ENCODE results near the gene SCAPER. TPM values are rescaled to one million over a fixed set of nuclear protein-coding genes. Genes with fewer than 3 reads are reported as not detected.

SCAPER gene
- total RNA-seq, 1 experiment from 2014 or later: 8.3 TPM

DNA sequence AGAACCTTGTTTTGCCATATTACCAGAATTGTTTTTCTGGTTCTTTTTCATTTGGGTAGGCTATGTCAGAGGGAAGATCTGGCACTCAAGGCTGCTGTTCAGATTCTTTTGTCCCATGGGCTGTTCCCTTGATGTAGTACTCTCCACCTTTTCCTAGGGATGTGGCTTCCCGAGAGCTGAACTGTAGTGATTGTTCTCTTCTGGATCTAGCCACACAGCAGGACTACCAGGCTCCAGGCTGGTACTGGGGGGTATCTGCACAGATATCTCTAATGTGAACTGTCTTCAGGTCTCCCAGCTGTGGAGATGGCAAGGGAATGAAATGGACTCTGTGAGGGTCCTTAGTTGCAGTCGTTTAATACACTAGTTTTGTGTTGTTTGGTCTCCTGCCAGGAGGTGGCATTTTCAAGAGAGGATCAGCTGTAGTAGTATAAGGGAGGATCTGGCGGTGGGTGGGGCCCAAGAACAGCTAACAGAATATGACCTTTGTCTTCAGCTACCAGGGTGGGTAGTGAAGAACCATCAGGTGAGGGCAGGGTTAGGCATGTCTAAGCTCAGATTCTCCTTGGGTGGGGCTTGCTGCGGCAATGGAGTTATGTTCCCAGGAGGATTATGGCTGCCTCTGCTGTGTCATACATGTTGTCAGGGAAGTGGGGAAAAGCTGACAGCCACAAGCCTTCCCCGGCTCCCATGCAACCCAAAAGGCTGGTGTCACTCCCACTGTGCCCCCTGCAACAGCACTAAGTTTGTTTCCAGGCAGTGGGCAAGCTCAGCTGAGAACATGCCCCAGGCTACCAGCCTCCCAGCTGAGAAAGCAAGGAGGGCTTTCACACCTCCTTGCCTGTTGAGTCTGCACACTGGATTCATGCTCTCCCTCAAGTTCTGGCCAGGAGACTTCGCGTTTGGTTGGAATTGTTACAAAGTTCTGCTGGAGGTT lies 316.1 kb downstream of the SCAPER start:
- H3K4me3 ChIP-seq (ENCODE audit: insufficient read depth, low read depth, low read length): no peak overlapping the region
- H3K27me3 ChIP-seq (ENCODE audit: control insufficient read depth, insufficient read depth, low read length): no peaks in the 10 kb centered on the region
- H3K36me3 ChIP-seq (replicated peaks; ENCODE audit: control insufficient read depth, insufficient read depth, low read length): no peaks in the 10 kb centered on the region
- peak; percentile 3 for DNase-seq

DNA sequence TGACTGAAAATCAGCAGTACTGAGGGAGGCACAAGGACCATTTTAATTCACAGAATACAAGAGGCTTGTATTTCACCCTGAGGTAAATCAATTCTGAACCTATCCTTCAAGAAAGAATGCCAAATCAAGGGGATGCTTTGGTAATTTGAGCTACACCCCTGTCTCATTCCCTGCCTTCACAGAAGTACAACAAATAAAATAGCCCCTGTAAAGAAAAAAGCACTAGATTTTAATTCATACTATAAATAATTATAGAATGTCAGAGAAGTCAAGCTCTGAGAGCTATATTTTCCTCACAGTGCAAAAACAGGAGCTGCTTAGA lies 319.6 kb downstream of the SCAPER start:
- DNase-seq: no peak
- no peaks in the 10 kb centered on the region for H3K27me3 ChIP-seq (ENCODE audit: control insufficient read depth, insufficient read depth, low read length)
- no peak overlapping the region for H3K4me3 ChIP-seq (ENCODE audit: insufficient read depth, low read depth, low read length)
- no peaks in the 10 kb centered on the region for H3K36me3 ChIP-seq (replicated peaks; ENCODE audit: control insufficient read depth, insufficient read depth, low read length)

DNA sequence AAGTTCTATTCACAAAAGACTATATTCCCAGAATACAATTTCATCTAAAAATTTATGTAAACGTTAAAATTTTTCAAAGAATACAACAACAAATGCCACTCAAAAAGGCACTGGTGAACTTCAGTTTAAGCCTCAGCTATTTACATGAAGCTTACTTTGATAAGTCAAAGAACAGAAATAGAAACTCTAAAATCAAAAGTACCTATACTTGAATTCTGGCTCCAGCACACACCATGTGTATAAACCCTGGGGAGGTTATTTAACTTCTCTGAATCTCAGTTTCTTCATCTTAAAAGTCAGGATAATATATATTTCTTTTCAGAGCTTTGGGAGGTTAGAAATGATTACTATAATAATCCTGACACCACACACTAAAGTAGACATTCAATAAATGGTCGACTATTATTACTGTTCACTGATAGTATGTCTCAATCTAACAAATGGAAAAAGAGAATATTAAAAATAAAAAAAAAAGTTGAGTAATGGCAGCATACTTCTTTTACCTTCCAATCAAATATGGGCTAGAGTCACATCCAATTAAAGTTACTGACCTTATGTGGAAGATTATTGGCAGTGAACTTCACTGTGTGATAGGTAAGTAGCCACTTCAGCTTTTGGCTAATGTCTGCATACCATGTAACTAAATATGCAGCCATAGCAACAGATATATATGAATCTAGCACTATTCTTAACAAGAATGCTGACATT lies 320.1 kb downstream of the SCAPER start:
- no peaks in the 10 kb centered on the region for H3K36me3 ChIP-seq (replicated peaks; ENCODE audit: control insufficient read depth, insufficient read depth, low read length)
- H3K27me3 ChIP-seq (ENCODE audit: control insufficient read depth, insufficient read depth, low read length): no peaks in the 10 kb centered on the region
- H3K4me3 ChIP-seq (ENCODE audit: insufficient read depth, low read depth, low read length): no peak overlapping the region
- DNase-seq: no peak

DNA sequence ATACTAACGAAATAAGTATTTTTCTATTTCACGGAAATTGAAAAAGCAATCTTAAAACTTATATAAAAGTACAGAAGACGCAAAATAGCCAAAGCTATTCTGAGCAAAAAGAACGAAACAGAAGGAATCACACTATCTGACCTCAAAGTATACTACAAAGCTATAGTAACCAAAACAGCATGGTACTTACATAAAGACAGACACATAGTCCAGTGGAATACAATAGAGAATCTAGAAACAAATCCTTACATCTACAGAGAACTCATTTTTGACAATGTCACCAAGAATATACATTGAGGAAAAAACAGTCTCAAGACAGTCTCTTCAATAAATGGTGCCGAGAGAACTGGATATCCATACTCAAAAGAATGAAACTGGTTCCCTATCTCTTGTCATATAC lies 322.6 kb downstream of the SCAPER start:
- DNase-seq: no peak
- H3K27me3 ChIP-seq (ENCODE audit: control insufficient read depth, insufficient read depth, low read length): no peaks in the 10 kb centered on the region
- H3K36me3 ChIP-seq (replicated peaks; ENCODE audit: control insufficient read depth, insufficient read depth, low read length): no peaks in the 10 kb centered on the region
- H3K4me3 ChIP-seq (ENCODE audit: insufficient read depth, low read depth, low read length): no peak overlapping the region

DNA sequence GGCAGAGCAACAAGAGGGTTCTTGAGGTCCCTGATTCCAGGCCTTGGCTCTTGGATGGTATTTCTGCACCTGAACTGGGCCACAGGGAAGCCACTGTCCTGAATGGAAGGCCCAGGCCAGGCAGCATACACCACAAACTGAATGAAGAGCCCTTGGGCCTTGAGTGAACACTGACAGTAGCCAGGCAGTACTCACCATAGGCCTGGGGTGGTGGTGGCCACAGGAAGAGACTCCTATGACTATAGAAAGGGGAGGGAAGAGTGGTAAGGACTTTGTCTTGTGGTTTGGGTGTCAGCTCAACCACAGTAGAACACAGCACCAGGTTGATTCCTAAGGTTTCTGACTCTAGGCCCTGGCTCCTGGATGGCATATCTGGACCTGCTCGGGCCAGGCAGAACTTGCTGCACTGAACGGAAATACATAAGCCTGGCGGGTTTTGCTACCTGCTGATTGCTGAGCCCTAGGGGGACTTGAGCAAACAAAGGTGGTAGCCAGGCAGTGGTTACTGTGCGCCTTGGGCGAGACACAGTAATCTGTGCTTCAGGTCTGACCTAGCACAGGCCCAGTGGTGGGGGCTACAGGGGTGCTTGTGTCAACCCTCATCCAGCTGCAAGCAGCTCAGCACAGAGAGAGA lies 327.1 kb downstream of the SCAPER start:
- Histone ChIP-seq H3K36me3 (replicated peaks; ENCODE audit: control insufficient read depth, insufficient read depth, low read length) (no peaks in the 10 kb centered on the region), H3K4me3 (ENCODE audit: insufficient read depth, low read depth, low read length) (no peak overlapping the region), H3K27me3 (ENCODE audit: control insufficient read depth, insufficient read depth, low read length) (no peaks in the 10 kb centered on the region)
- DNase-seq: no peak

DNA sequence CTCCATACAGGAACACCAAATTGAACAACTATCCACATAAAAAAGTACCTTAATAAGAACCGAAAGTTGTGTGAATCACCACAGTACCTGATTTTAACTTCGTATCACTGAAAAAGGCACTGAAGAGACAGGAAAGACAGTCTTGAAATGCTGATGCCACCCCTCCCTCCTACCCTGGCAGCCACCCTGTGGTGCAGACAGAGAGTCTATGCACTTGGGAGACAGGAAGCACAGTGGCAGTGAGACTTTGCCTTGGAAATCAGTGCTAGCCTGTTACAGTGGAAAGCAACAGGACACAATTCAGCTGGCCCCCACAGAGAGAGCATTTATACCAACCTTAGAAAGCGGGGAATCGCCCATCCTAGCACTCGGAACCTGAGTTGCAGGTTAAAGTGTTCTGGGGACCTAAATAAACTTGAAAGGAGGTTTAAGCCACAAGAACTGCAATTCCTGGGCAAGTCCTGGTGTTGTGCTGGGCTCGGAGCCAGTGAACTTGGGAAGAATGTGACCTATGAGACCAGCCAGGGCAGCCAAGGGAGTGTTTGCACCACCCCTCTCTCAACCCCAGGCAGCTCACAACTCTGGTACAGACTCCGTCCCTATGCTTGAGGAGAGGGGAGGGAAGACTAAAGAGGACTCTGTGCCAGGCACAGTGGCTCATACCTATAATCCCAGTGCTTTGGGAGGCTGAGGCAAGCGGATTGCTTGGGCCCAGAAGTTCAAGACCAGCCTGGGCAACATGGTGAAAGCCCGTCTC lies 328.4 kb downstream of the SCAPER start:
- DNase-seq: no peak
- no peak overlapping the region for H3K4me3 ChIP-seq (ENCODE audit: insufficient read depth, low read depth, low read length)
- H3K36me3 ChIP-seq (replicated peaks; ENCODE audit: control insufficient read depth, insufficient read depth, low read length): no peaks in the 10 kb centered on the region
- no peaks in the 10 kb centered on the region for H3K27me3 ChIP-seq (ENCODE audit: control insufficient read depth, insufficient read depth, low read length)

DNA sequence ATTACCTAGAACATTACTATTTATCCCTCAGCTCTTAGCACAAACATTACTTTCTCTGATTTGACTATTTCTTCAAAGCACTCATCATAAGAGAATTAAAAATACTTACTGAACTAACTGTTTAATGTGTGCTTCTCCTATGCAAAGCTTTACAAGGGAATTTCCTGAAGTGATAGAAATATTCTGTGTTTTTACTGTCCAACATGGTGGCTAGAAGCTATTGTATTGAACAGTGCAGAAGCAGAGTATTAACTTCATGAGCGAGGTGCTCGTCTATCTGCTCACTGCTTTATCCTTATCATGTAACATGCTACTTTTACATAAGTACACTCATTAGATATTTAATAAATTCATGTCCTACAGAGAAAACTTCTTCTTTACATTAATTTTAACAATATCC lies 329.5 kb downstream of the SCAPER start:
- DNase-seq: no peak
- Histone ChIP-seq H3K36me3 (replicated peaks; ENCODE audit: control insufficient read depth, insufficient read depth, low read length) (no peaks in the 10 kb centered on the region), H3K27me3 (ENCODE audit: control insufficient read depth, insufficient read depth, low read length) (no peaks in the 10 kb centered on the region), H3K4me3 (ENCODE audit: insufficient read depth, low read depth, low read length) (no peak overlapping the region)

DNA sequence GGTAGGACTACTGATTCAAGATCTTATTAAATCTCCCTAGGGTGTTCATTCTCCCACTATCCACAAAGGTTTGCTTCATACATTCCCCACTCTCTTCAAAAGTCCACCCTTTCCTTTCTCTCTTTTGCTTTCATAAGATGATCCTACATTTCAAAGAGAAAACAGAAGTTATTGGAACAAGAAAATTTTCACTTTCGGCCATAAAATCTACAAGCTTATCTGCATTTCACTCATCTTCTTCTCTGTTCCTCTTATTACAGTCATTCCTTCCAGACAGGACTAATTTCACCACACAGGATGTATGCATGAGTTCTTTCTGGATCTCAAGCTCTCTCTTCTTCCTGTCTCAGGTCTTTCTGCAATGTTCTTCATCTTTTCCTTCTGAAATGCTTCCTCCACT lies 329.9 kb downstream of the SCAPER start:
- DNase-seq: no peak
- Histone ChIP-seq H3K4me3 (ENCODE audit: insufficient read depth, low read depth, low read length) (no peak overlapping the region), H3K36me3 (replicated peaks; ENCODE audit: control insufficient read depth, insufficient read depth, low read length) (no peaks in the 10 kb centered on the region), H3K27me3 (ENCODE audit: control insufficient read depth, insufficient read depth, low read length) (no peaks in the 10 kb centered on the region)

DNA sequence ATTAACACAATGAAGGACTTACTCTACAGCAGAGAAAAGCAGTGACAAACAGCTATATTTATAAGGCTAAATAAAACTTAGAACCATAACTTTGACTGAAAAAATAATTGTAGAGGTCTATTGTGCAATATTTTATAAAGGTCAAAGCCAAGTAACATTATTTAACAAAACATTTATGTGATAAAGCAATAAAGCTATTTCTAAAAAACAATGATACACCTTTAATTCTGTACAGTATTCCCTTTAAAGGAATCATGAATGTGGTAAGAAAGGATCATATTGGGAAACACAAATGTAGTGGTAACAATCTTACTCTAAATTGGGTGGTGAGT lies 332.2 kb downstream of the SCAPER start:
- Histone ChIP-seq H3K27me3 (ENCODE audit: control insufficient read depth, insufficient read depth, low read length) (no peaks in the 10 kb centered on the region), H3K36me3 (replicated peaks; ENCODE audit: control insufficient read depth, insufficient read depth, low read length) (no peaks in the 10 kb centered on the region), H3K4me3 (ENCODE audit: insufficient read depth, low read depth, low read length) (no peak overlapping the region)
- DNase-seq: no peak

DNA sequence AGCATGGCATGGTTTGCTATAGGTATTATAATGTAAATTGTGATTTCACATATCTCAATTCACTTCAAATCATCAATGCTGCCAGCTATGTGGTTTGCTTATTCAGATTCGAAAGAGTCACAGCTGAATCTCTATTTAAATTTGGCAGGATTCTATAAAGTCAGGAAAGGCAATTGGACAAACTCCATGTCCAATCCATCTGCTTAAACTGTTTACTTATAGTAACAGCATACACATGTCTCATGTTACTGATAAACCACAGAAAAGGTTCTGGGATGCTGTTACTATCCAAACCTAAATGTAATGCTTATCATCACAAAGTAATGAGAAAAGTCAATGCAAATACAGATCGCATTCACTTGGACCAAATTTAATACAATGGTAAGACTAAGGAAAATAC lies 338.9 kb downstream of the SCAPER start:
- Histone ChIP-seq H3K36me3 (replicated peaks; ENCODE audit: control insufficient read depth, insufficient read depth, low read length) (no peaks in the 10 kb centered on the region), H3K4me3 (ENCODE audit: insufficient read depth, low read depth, low read length) (no peak overlapping the region), H3K27me3 (ENCODE audit: control insufficient read depth, insufficient read depth, low read length) (no peaks in the 10 kb centered on the region)
- DNase-seq: no peak

DNA sequence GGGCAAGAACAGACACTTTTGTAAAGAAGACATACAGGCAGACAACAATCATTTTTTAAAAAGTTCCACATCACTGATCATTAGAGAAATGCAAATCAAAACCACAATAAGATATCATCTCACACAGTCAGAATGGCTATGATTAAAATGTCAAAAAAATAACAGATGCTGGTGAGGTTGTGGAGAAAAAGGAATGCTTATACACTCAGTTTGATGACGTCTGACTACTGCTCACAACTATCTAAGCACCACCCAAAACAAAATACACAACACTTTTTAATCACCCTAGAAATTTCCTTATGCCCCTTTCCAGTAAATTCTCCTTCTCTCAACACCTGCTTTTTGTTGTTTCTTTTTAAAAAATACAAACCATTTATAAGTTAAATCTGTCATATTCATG lies 339.8 kb downstream of the SCAPER start:
- H3K36me3 ChIP-seq (replicated peaks; ENCODE audit: control insufficient read depth, insufficient read depth, low read length): no peaks in the 10 kb centered on the region
- no peaks in the 10 kb centered on the region for H3K27me3 ChIP-seq (ENCODE audit: control insufficient read depth, insufficient read depth, low read length)
- DNase-seq: no peak
- H3K4me3 ChIP-seq (ENCODE audit: insufficient read depth, low read depth, low read length): no peak overlapping the region

DNA sequence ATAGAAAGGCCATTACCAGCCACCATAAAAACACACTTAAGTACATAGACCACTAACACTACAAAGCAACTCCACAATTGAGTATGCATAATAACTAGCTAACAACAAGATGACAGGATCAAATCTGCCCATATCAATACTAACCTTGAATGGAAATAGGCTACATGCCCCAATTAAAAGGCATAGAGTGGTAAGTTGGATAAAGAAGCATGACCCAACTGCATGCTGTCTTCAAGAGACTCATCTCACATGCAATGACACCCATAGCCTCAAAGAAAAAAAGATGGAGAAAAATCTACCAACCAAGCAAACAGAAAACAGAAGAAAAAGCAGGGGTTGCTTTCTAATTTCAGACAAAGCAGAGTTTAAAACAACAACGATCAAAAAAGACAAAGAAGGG lies 349.9 kb downstream of the SCAPER start:
- H3K27me3 ChIP-seq (ENCODE audit: control insufficient read depth, insufficient read depth, low read length): no peaks in the 10 kb centered on the region
- no peak overlapping the region for H3K4me3 ChIP-seq (ENCODE audit: insufficient read depth, low read depth, low read length)
- H3K36me3 ChIP-seq (replicated peaks; ENCODE audit: control insufficient read depth, insufficient read depth, low read length): no peaks in the 10 kb centered on the region
- no peak for DNase-seq

DNA sequence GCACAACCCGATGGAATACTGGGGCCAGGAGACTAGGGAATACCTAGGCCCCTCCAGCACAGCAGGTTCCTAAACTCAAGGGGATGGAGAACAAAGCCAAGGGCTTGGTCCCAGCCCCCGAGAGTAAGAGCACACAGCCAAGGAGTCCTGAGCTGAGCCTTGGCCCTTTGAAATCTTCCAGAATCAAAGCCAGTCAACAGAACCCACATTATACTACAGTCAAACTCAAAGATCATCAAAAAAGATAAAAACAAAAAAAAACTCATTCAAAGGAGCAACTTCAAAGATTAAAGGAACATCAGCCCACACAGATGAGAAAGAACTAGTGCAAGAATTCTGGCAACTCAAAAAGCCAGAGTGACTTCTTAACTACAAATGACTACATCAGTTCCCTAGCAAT lies 351.6 kb downstream of the SCAPER start:
- Histone ChIP-seq H3K4me3 (ENCODE audit: insufficient read depth, low read depth, low read length) (no peak overlapping the region), H3K27me3 (ENCODE audit: control insufficient read depth, insufficient read depth, low read length) (no peaks in the 10 kb centered on the region), H3K36me3 (replicated peaks; ENCODE audit: control insufficient read depth, insufficient read depth, low read length) (no peaks in the 10 kb centered on the region)
- no peak for DNase-seq

DNA sequence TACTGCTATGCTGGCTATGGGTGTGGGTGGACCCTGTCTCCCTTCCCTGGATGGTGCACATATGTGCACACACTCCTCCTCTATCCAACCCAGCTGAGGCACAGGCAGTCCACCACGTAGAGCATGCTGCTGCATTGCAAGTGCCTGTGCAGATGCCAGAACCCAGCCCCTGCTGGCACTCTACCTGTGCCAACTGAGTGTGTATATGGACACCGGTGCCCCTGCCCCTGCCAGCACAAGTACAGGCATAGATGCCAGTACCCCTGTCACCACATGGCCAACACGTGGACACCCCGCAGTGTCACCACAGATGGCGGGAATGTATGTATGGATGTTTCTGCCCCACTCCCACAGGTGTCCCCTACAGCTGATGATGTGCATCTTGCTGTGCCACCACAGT lies 352.0 kb downstream of the SCAPER start:
- Histone ChIP-seq H3K4me3 (ENCODE audit: insufficient read depth, low read depth, low read length) (no peak overlapping the region), H3K36me3 (replicated peaks; ENCODE audit: control insufficient read depth, insufficient read depth, low read length) (no peaks in the 10 kb centered on the region), H3K27me3 (ENCODE audit: control insufficient read depth, insufficient read depth, low read length) (no peaks in the 10 kb centered on the region)
- DNase-seq: no peak
